Measurements from ENCODE around the gene GDNF.
"Not testable (repeated sequence)": the region's sequence is repeated elsewhere in the genome, so short reads cannot be mapped to it uniquely, and the experiment has no call there.

GDNF gene

GRCh38 chr5:37862907-37863306 is 23.1 kb upstream of the GDNF start:
- DNase-seq (ENCODE audit: low spot score in 2 of 2); H3K9me3 Mint-ChIP-seq; H3K36me3 Mint-ChIP-seq (ENCODE audit: insufficient read depth); H3K27ac Mint-ChIP-seq (ENCODE audit: low read depth); H3K4me3 Mint-ChIP-seq; ATAC-seq (replicated peaks; ENCODE audit: extremely low read depth, poor library complexity, severe bottlenecking); H3K4me1 Mint-ChIP-seq: not testable (repeated sequence)
- H3K27me3 Mint-ChIP-seq, result peaks cover 75% of the 10 kb centered on the region

- Mint-ChIP-seq H3K9me3 (peaks cover 10% of the 10 kb centered on the region), H3K4me3 (no peak overlapping the region), H3K4me1 (no peaks in the 10 kb centered on the region), H3K36me3 (ENCODE audit: insufficient read depth) (no peaks in the 10 kb centered on the region), H3K27me3 (peaks cover 61% of the 10 kb centered on the region), H3K27ac (ENCODE audit: low read depth) (no peak overlapping the region)
- ATAC-seq (replicated peaks; ENCODE audit: extremely low read depth, poor library complexity, severe bottlenecking) (no peak), DNase-seq (ENCODE audit: low spot score in 2 of 2) (no peak)
These were observed 20.4 kb upstream of the GDNF start for GRCh38 chr5:37860206-37860605.

GRCh38 chr5:37859805-37860204 is 20.0 kb upstream of the GDNF start:
- Mint-ChIP-seq H3K36me3 (ENCODE audit: insufficient read depth) (no peaks in the 10 kb centered on the region), H3K4me3 (no peak overlapping the region), H3K27me3 (peaks cover 57% of the 10 kb centered on the region), H3K4me1 (no peaks in the 10 kb centered on the region), H3K9me3 (peaks cover 10% of the 10 kb centered on the region), H3K27ac (ENCODE audit: low read depth) (no peak overlapping the region)
- ATAC-seq (replicated peaks; ENCODE audit: extremely low read depth, poor library complexity, severe bottlenecking) (no peak), DNase-seq (ENCODE audit: low spot score in 2 of 2) (no peak)

GRCh38 chr5:37858250-37858649 is 18.4 kb upstream of the GDNF start:
- no peak for ATAC-seq (replicated peaks; ENCODE audit: extremely low read depth, poor library complexity, severe bottlenecking)
- Mint-ChIP-seq H3K4me1 (no peaks in the 10 kb centered on the region), H3K36me3 (ENCODE audit: insufficient read depth) (no peaks in the 10 kb centered on the region), H3K27me3 (peaks cover 42% of the 10 kb centered on the region), H3K9me3 (peaks cover 15% of the 10 kb centered on the region), H3K4me3 (no peak overlapping the region), H3K27ac (ENCODE audit: low read depth) (no peak overlapping the region)
- DNase-seq (ENCODE audit: low spot score in 2 of 2), result no peak

- no peaks in the 10 kb centered on the region for H3K36me3 Mint-ChIP-seq (ENCODE audit: insufficient read depth)
- ATAC-seq (replicated peaks; ENCODE audit: extremely low read depth, poor library complexity, severe bottlenecking) (no peak), DNase-seq (ENCODE audit: low spot score in 2 of 2) (no peak)
- H3K4me3 Mint-ChIP-seq, result no peak overlapping the region
- H3K4me1 Mint-ChIP-seq, result no peaks in the 10 kb centered on the region
- H3K27ac Mint-ChIP-seq (ENCODE audit: low read depth), result no peak overlapping the region
- H3K9me3 Mint-ChIP-seq, result peaks cover 15% of the 10 kb centered on the region
- H3K27me3 Mint-ChIP-seq, result peaks cover 36% of the 10 kb centered on the region
These were observed 17.9 kb upstream of the GDNF start for GRCh38 chr5:37857696-37858095.

- H3K4me1 Mint-ChIP-seq, result no peaks in the 10 kb centered on the region
- H3K4me3 Mint-ChIP-seq, result no peak overlapping the region
- peaks cover 15% of the 10 kb centered on the region for H3K9me3 Mint-ChIP-seq
- peaks cover 30% of the 10 kb centered on the region for H3K27me3 Mint-ChIP-seq
- H3K36me3 Mint-ChIP-seq (ENCODE audit: insufficient read depth), result no peaks in the 10 kb centered on the region
- ATAC-seq (replicated peaks; ENCODE audit: extremely low read depth, poor library complexity, severe bottlenecking), result no peak
- H3K27ac Mint-ChIP-seq (ENCODE audit: low read depth), result no peak overlapping the region
- no peak for DNase-seq (ENCODE audit: low spot score in 2 of 2)
These were observed 15.6 kb upstream of the GDNF start for GRCh38 chr5:37855438-37855837.

GRCh38 chr5:37851305-37851704 is 11.5 kb upstream of the GDNF start:
- Mint-ChIP-seq H3K27ac (ENCODE audit: low read depth) (no peak overlapping the region), H3K36me3 (ENCODE audit: insufficient read depth) (no peaks in the 10 kb centered on the region), H3K4me1 (no peaks in the 10 kb centered on the region), H3K9me3 (peaks cover 11% of the 10 kb centered on the region), H3K4me3 (no peak overlapping the region), H3K27me3 (peaks cover 29% of the 10 kb centered on the region)
- ATAC-seq (replicated peaks; ENCODE audit: extremely low read depth, poor library complexity, severe bottlenecking) (no peak), DNase-seq (ENCODE audit: low spot score in 2 of 2) (no peak)

- Mint-ChIP-seq H3K27me3 (peaks cover 31% of the 10 kb centered on the region), H3K36me3 (ENCODE audit: insufficient read depth) (no peaks in the 10 kb centered on the region), H3K4me1 (no peaks in the 10 kb centered on the region), H3K4me3 (no peak overlapping the region), H3K27ac (ENCODE audit: low read depth) (no peak overlapping the region), H3K9me3 (peaks cover 6% of the 10 kb centered on the region)
- no peak for ATAC-seq (replicated peaks; ENCODE audit: extremely low read depth, poor library complexity, severe bottlenecking)
- DNase-seq (ENCODE audit: low spot score in 2 of 2), result no peak
These were observed 10.5 kb upstream of the GDNF start for GRCh38 chr5:37850226-37850865.

GRCh38 chr5:37849641-37850040 is 9.8 kb upstream of the GDNF start:
- Mint-ChIP-seq H3K36me3 (ENCODE audit: insufficient read depth) (no peaks in the 10 kb centered on the region), H3K4me3 (no peak overlapping the region), H3K27ac (ENCODE audit: low read depth) (no peak overlapping the region), H3K27me3 (peaks cover 38% of the 10 kb centered on the region), H3K9me3 (peaks cover 5% of the 10 kb centered on the region), H3K4me1 (no peaks in the 10 kb centered on the region)
- DNase-seq (ENCODE audit: low spot score in 2 of 2), result no peak
- no peak for ATAC-seq (replicated peaks; ENCODE audit: extremely low read depth, poor library complexity, severe bottlenecking)

- no peak for ATAC-seq (replicated peaks; ENCODE audit: extremely low read depth, poor library complexity, severe bottlenecking)
- Mint-ChIP-seq H3K36me3 (ENCODE audit: insufficient read depth) (no peaks in the 10 kb centered on the region), H3K4me1 (no peaks in the 10 kb centered on the region), H3K4me3 (no peak overlapping the region), H3K27me3 (peaks cover 48% of the 10 kb centered on the region), H3K9me3 (no peaks in the 10 kb centered on the region), H3K27ac (ENCODE audit: low read depth) (no peak overlapping the region)
- no peak for DNase-seq (ENCODE audit: low spot score in 2 of 2)
These were observed 8.2 kb upstream of the GDNF start for GRCh38 chr5:37847978-37848425.

GRCh38 chr5:37846786-37847310 is 7.0 kb upstream of the GDNF start:
- H3K27me3 Mint-ChIP-seq, result peaks cover 53% of the 10 kb centered on the region
- ATAC-seq (replicated peaks; ENCODE audit: extremely low read depth, poor library complexity, severe bottlenecking) (no peak), DNase-seq (ENCODE audit: low spot score in 2 of 2) (no peak)
- no peaks in the 10 kb centered on the region for H3K36me3 Mint-ChIP-seq (ENCODE audit: insufficient read depth)
- H3K4me1 Mint-ChIP-seq, result no peaks in the 10 kb centered on the region
- no peaks in the 10 kb centered on the region for H3K9me3 Mint-ChIP-seq
- no peak overlapping the region for H3K4me3 Mint-ChIP-seq
- no peak overlapping the region for H3K27ac Mint-ChIP-seq (ENCODE audit: low read depth)

- Mint-ChIP-seq H3K27ac (ENCODE audit: low read depth) (no peak overlapping the region), H3K4me1 (no peaks in the 10 kb centered on the region), H3K27me3 (peaks cover 57% of the 10 kb centered on the region), H3K9me3 (no peaks in the 10 kb centered on the region), H3K36me3 (ENCODE audit: insufficient read depth) (no peaks in the 10 kb centered on the region), H3K4me3 (no peak overlapping the region)
- DNase-seq (ENCODE audit: low spot score in 2 of 2) (no peak), ATAC-seq (replicated peaks; ENCODE audit: extremely low read depth, poor library complexity, severe bottlenecking) (no peak)
These were observed 4.2 kb upstream of the GDNF start for GRCh38 chr5:37844009-37844408.

- peaks cover 14% of the 10 kb centered on the region for H3K4me1 Mint-ChIP-seq
- peaks cover 74% of the 10 kb centered on the region for H3K27me3 Mint-ChIP-seq
- ATAC-seq (replicated peaks; ENCODE audit: extremely low read depth, poor library complexity, severe bottlenecking), result no peak
- no peak overlapping the region for H3K27ac Mint-ChIP-seq (ENCODE audit: low read depth)
- no peaks in the 10 kb centered on the region for H3K9me3 Mint-ChIP-seq
- no peak overlapping the region for H3K4me3 Mint-ChIP-seq
- H3K36me3 Mint-ChIP-seq (ENCODE audit: insufficient read depth), result no peaks in the 10 kb centered on the region
- DNase-seq (ENCODE audit: low spot score in 2 of 2), result no peak
These were observed 2.2 kb upstream of the GDNF start for GRCh38 chr5:37842048-37842447.

Measured in central memory CD8-positive, alpha-beta T cell (primary cell).